D721Med (cell line): ENCODE data around the gene ERC2.

ENCODE experiments used
- DNase-seq: peaks from one replicate; pipeline ENCODE4 v3.0.0; 2011; ENCODE audit warnings: low spot score; ENCODE audit not compliant: insufficient read length
- FAIRE-seq: peaks from 2 replicates; lab custom pipeline; 2011; peaks lifted over from hg19 to GRCh38; lab: Jason Lieb, UNC
- CTCF ChIP-seq: IDR thresholded peaks from 2 replicates; pipeline ENCODE4 v1.5.1; 2012; ENCODE audit warnings: mild to moderate bottlenecking, control low read depth; ENCODE audit not compliant: insufficient read depth; ENCODE audit errors: missing control alignments

Gene ERC2

DNA sequence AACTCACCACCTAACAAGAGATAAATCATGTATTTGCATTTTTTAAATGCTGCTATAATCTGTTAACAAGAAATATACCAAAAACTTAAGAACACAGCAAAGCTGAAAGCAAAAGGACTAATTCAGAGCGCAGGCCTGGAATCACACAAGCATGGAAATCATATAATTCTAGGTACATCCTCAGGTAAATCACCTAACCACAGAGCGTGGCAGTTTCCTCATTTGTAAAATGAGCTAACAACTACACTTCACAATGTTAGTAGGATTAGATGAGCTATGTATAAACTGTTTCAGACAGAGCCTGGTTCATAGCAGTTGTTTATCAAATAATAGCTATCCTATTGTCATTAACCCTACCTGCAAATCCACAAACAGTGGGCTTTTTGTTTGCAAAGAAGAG lies 146.4 kb downstream of the ERC2 start:
- DNase-seq (no peak), FAIRE-seq (no peak)
- TF ChIP-seq CTCF, result no peak

DNA sequence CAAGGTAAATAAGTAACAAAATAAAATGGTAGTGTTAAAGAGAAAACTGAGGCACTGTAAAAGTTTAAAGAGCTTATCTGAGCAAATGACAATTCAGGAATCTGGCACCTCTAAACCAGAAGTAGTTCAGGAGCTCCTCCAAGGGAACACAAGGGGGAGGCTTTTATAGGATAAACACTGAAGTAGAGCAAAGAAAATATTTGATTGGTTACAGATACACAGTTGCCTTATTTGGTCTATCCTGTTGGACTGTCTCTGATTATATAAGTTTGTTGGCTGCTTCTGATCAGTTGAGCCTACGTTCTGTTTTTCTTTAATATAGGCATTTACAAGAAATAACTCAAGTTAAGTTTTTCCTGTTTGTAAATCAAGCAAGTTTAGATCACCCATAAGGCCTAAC lies 146.9 kb downstream of the ERC2 start:
- DNase-seq (no peak), FAIRE-seq (no peak)
- TF ChIP-seq CTCF, result no peak

DNA sequence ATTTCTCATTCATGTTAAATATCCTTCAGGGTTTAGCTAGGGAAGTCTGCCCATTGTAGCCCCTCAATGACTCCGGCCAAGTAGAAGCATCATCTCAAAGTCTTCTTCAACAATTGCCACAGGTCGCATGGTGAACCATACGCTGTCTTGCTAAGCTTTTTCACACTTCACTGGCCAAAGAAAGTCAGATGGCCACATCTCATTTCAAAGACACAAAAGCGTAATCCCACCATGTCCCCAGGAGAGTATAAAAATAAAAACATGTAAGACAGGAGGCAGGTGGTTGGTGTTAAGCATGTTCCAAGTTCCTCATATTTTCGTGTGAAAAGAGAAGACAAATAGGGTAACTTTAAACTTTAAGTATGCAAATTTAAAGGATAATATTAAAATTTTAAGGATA lies 147.4 kb downstream of the ERC2 start:
- TF ChIP-seq CTCF, result no peak
- DNase-seq, result no peak
- FAIRE-seq, result no peak

DNA sequence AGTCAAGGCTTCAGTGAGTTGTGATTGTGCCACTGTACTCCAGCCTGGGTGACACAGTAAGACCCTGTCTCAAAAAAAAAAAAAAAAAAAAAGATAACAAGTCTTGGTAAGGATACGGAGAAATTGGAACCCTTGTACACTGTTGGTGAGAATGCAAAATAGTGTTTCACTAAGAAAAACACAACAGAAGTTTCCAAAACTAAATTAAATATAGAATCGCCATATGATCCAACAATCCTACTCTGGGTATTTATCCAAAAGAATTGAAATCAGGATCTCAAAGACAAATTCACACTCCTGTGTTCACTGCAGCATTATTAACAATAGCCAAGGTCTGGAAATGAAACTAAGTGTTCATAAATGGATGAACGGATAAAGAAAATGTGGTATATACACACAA lies 149.4 kb downstream of the ERC2 start:
- no peak for DNase-seq
- no peak for TF ChIP-seq CTCF
- no peak for FAIRE-seq

DNA sequence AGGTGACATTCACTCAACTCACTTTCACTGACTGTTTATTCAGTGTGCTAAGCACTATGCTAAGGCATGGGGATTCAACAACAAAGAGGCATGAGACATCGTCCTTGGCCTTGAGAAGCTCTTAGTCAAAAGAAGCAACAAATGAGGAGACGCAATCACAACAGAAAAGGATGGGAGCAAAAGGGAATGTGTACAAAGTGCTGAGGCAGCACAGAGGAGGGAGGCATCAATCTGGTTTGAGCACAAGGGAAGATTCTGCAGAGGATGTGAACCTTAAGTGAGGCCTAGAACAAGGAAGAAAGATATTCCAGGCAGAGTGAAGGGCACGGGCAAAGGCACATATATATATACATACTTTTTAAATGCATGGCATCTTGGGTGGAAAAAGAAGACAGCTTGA lies 151.3 kb downstream of the ERC2 start:
- FAIRE-seq, result no peak
- TF ChIP-seq CTCF, result no peak

GRCh38 chr3:56314842-56315241 lies 153.4 kb downstream of the ERC2 start:
- no peak for TF ChIP-seq CTCF
- DNase-seq, result no peak

More for the DNA sequence above, 151.3 kb downstream of the ERC2 start:
- no peak for DNase-seq

DNA sequence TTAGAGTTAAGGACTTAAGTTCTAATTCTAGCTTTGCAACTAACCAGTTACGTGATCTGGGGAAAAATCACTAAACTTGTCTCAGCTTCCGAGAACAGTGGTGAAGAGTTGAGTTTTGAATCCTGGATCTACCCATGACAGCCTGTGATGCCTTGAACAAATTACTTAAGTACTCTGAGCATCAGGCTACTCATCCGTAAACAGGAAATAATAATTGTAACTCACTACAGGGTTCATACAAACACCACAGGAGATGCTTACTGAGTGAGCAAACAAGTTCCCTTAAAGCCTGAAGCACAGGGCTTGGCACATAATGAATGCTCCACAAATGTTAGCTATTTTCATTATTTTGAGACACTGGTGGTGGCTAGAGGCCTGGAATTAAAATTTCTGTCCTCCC lies 158.8 kb downstream of the ERC2 start:
- TF ChIP-seq CTCF, result no peak
- DNase-seq (no peak), FAIRE-seq (no peak)

More at GRCh38 chr3:56314842-56315241, 153.4 kb downstream of the ERC2 start:
- FAIRE-seq, result no peak
